Uterus (tissue), 4 donors: ENCODE data around the gene APOBEC3H. TPM values are rescaled to one million over a fixed set of nuclear protein-coding genes. Genes with fewer than 3 reads are reported as not detected.

Source experiments
- DNase-seq, 2 donors: peaks; one replicate each; pipeline ENCODE4 v3.0.0-alpha.2; 2019 to 2020
- H3K27ac ChIP-seq, 2 donors: fragments of 200-600 bp; sonication (generic); 1 replicate in 1 of 2; 2 replicates in 1 of 2; pipeline ENCODE4 v1.5.1; 2016 to 2018
- H3K27me3 ChIP-seq, 2 donors: fragments of 200-600 bp; sonication (generic); one replicate each; pipeline ENCODE4 v1.5.1; 2018 to 2019; ENCODE audit warnings: control low read depth in 1 of 2
- H3K36me3 ChIP-seq, 2 donors: fragments of 200-600 bp; sonication (generic); one replicate each; pipeline ENCODE4 v1.5.1; 2019; ENCODE audit warnings: control low read depth in 1 of 2
- H3K4me1 ChIP-seq, 2 donors: fragments of 200-600 bp; sonication (generic); one replicate each; pipeline ENCODE4 v1.5.1; 2018 to 2019; ENCODE audit warnings: control low read depth in 1 of 2
- H3K4me3 ChIP-seq, 2 donors: fragments of 200-600 bp; sonication (generic); 1 replicate in 1 of 2; 2 replicates in 1 of 2; pipeline ENCODE4 v1.5.1; 2018 to 2019; ENCODE audit warnings: mild to moderate bottlenecking in 1 of 2
- H3K9me3 ChIP-seq, 2 donors: fragments of 200-600 bp; sonication (generic); one replicate each; pipeline ENCODE4 v1.5.1; 2019; ENCODE audit warnings: control low read depth in 1 of 2
- CTCF ChIP-seq, 4 experiments: fragments of 200-600 bp in 2 of 4; fragments of 450-650 bp in 2 of 4; sonication (generic) in 2 of 4; IDR thresholded peaks; one replicate each; pipeline ENCODE4 v1.5.1; 2016 to 2019; ENCODE audit warnings: antibody characterized with exemption in 4 of 4, mild to moderate bottlenecking in 2 of 4, moderate library complexity in 1 of 4
- POLR2A ChIP-seq, 2 donors: fragments of 450-650 bp; IDR thresholded peaks; one replicate each; pipeline ENCODE4 v1.6.1; 2016; ENCODE audit warnings: antibody characterized with exemption in 2 of 2, mild to moderate bottlenecking in 1 of 2, moderate library complexity in 1 of 2
- intact Hi-C: fragments of 100-400 bp; cut with DNase I; formaldehyde crosslinking; loops from one replicate; pipeline ENCODE4 v1.15.1; 2023; ENCODE audit warnings: low total_unique reads
- total RNA-seq, 4 donors: library from RNA; depleted of rRNA in 3 of 4; stranded (reverse); fragments of >200 nt in 3 of 4; gene quantifications; one replicate each; pipeline versions ENCODE4 v1.1.0 to v1.2.4, GENCODE V29; 2014 to 2023
- donor health status: DM: yes; HTN: yes; CAD: no.

Gene APOBEC3H
- total RNA-seq, 4 donors from 2014 or later, result 0.69 TPM; not detected in 3

GRCh38 chr22:39103431-39103830 lies 6.4 kb downstream of the APOBEC3H start:
- intact Hi-C loops, result no loop called here
- Histone ChIP-seq H3K9me3 (no peaks in the 10 kb centered on the region), H3K27me3 (no peaks in the 10 kb centered on the region), H3K36me3 (no peaks in the 10 kb centered on the region), H3K27ac (no peak overlapping the region), H3K4me1 (no peaks in the 10 kb centered on the region), H3K4me3 (no peak overlapping the region)
- TF ChIP-seq CTCF (IDR thresholded peaks at IDR 0.05), result no peak
- no peak for TF ChIP-seq POLR2A (IDR thresholded peaks at IDR 0.05)
- DNase-seq, result no peak

GRCh38 chr22:39106326-39106725 lies 9.3 kb downstream of the APOBEC3H start:
- H3K36me3 ChIP-seq, result no peaks in the 10 kb centered on the region
- no peak overlapping the region for H3K27ac ChIP-seq
- no peaks in the 10 kb centered on the region for H3K9me3 ChIP-seq
- no peaks in the 10 kb centered on the region for H3K27me3 ChIP-seq
- no peak for DNase-seq
- intact Hi-C loops, result no loop called here
- no peaks in the 10 kb centered on the region for H3K4me1 ChIP-seq
- no peak overlapping the region for H3K4me3 ChIP-seq
- TF ChIP-seq POLR2A (IDR thresholded peaks at IDR 0.05), result no peak
- no peak for TF ChIP-seq CTCF (IDR thresholded peaks at IDR 0.05)

- H3K36me3 ChIP-seq, result no peaks in the 10 kb centered on the region
- no peak overlapping the region for H3K4me3 ChIP-seq
- intact Hi-C loops, result no loop called here
- DNase-seq, result no peak
- no peak overlapping the region for H3K27ac ChIP-seq
- H3K4me1 ChIP-seq, result no peaks in the 10 kb centered on the region
- TF ChIP-seq POLR2A (IDR thresholded peaks at IDR 0.05) (no peak), CTCF (IDR thresholded peaks at IDR 0.05) (no peak)
- H3K27me3 ChIP-seq, result no peaks in the 10 kb centered on the region
- H3K9me3 ChIP-seq, result no peaks in the 10 kb centered on the region
Observed at GRCh38 chr22:39108487-39108886, 11.4 kb downstream of the APOBEC3H start.

- H3K4me3 ChIP-seq, result no peak overlapping the region
- DNase-seq, result no peak
- H3K27ac ChIP-seq, result no peak overlapping the region
- TF ChIP-seq CTCF (IDR thresholded peaks at IDR 0.05) (no peak), POLR2A (IDR thresholded peaks at IDR 0.05) (no peak)
- peaks cover 0 to 5% of the 10 kb centered on the region in 2 donors for H3K27me3 ChIP-seq
- H3K4me1 ChIP-seq, result no peaks in the 10 kb centered on the region
- no peaks in the 10 kb centered on the region for H3K36me3 ChIP-seq
- no peaks in the 10 kb centered on the region for H3K9me3 ChIP-seq
- intact Hi-C loops, result no loop called here
Observed at GRCh38 chr22:39109361-39109760, 12.3 kb downstream of the APOBEC3H start.

- Histone ChIP-seq H3K4me3 (no peak overlapping the region), H3K36me3 (no peaks in the 10 kb centered on the region), H3K27ac (no peak overlapping the region), H3K9me3 (no peaks in the 10 kb centered on the region), H3K27me3 (peaks cover 0 to 5% of the 10 kb centered on the region in 2 donors), H3K4me1 (no peaks in the 10 kb centered on the region)
- intact Hi-C loops, result no loop called here
- no peak for DNase-seq
- TF ChIP-seq CTCF (IDR thresholded peaks at IDR 0.05), result no peak
- TF ChIP-seq POLR2A (IDR thresholded peaks at IDR 0.05), result no peak
Observed at GRCh38 chr22:39110631-39111561, 13.9 kb downstream of the APOBEC3H start.
